Brain microvascular endothelial cell (primary cell): ENCODE measurements around the gene ZNF678.

ENCODE experiments used
- DNase-seq: peaks from one replicate; pipeline ENCODE4 v3.0.0-alpha.2; 2020
- H3K27ac ChIP-seq: fragments of 250-450 bp; sonication (Bioruptor Pico); 2 replicates; pipeline ENCODE4 v1.5.1; 2020; ENCODE audit warnings: mild to moderate bottlenecking, moderate library complexity
- H3K27me3 ChIP-seq: fragments of 250-450 bp; sonication (Bioruptor Pico); replicated peaks from 2 replicates; pipeline ENCODE4 v1.5.1; 2020; ENCODE audit warnings: mild to moderate bottlenecking
- H3K36me3 ChIP-seq: fragments of 250-450 bp; sonication (Bioruptor Pico); replicated peaks from 2 replicates; pipeline ENCODE4 v1.5.1; 2020; ENCODE audit warnings: mild to moderate bottlenecking
- H3K4me3 ChIP-seq: 2 replicates; pipeline ENCODE4 v1.5.1; 2011; ENCODE audit warnings: low read depth, mild to moderate bottlenecking, control low read depth, low read length, moderate library complexity
- in situ Hi-C: cut with HindIII; loops from 2 replicates; pipeline ENCODE4 v1.10.0; 2017; ENCODE audit warnings: low sequenced_read_pairs, low pct_ligation_motif_present
- TF ChIP-seq, protein P1 (sequence below): IDR thresholded peaks from 2 replicates; pipeline ENCODE4 v1.5.1; 2011; ENCODE audit warnings: low read depth, mild to moderate bottlenecking, moderate library complexity, low read length, control low read depth, inconsistent platforms; ENCODE audit errors: missing control alignments

ZNF678 gene

DNA sequence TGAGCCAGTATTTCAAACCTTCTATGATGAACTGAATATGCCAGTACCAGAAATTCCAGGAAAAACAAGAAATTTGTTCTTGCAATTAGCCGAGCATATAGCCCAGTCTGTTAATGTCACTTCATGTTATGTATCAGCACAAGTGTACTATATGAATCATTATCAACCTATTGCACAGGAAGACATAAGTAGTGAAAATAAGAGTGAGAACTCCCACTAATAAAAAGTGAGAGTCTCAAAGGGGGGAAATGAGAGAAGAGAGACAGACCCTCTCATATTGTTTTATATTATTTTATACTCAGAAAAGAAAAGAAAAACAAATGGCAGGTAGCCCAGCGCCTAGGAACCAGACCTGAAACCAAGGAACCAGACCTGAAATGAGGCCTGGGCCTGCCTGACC lies 155.6 kb downstream of the ZNF678 start:
- Histone ChIP-seq H3K27me3 (no peaks in the 10 kb centered on the region), H3K27ac (no peak overlapping the region), H3K4me3 (no peak overlapping the region), H3K36me3 (no peaks in the 10 kb centered on the region)
- TF ChIP-seq, protein P1, sequence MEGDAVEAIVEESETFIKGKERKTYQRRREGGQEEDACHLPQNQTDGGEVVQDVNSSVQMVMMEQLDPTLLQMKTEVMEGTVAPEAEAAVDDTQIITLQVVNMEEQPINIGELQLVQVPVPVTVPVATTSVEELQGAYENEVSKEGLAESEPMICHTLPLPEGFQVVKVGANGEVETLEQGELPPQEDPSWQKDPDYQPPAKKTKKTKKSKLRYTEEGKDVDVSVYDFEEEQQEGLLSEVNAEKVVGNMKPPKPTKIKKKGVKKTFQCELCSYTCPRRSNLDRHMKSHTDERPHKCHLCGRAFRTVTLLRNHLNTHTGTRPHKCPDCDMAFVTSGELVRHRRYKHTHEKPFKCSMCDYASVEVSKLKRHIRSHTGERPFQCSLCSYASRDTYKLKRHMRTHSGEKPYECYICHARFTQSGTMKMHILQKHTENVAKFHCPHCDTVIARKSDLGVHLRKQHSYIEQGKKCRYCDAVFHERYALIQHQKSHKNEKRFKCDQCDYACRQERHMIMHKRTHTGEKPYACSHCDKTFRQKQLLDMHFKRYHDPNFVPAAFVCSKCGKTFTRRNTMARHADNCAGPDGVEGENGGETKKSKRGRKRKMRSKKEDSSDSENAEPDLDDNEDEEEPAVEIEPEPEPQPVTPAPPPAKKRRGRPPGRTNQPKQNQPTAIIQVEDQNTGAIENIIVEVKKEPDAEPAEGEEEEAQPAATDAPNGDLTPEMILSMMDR, result no peak
- DNase-seq, result no peak
- in situ Hi-C loops, result no loop called here

DNA sequence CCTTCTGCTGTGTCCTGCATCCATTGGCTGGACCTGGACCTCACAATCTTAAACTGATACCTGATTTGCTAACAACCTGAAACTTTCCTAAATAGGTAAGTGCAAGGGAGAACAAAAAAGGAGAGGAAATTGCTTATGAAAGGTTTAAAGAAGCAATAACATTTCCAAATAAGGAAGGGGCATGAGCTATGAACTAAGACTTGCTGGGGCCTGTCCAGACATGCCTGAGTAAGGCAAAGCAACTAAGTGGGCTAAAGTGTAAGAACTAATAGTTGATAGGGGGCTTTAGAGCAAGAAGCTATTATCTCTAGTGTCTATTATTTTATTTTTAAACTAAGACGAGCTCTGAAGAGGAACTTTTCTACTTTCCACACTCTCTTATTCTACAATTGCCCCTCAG lies 160.1 kb downstream of the ZNF678 start:
- Histone ChIP-seq H3K27ac (no peak overlapping the region), H3K36me3 (no peaks in the 10 kb centered on the region), H3K4me3 (no peak overlapping the region), H3K27me3 (no peaks in the 10 kb centered on the region)
- DNase-seq, result no peak
- in situ Hi-C loops, result no loop called here
- TF ChIP-seq, protein P1, result no peak

DNA sequence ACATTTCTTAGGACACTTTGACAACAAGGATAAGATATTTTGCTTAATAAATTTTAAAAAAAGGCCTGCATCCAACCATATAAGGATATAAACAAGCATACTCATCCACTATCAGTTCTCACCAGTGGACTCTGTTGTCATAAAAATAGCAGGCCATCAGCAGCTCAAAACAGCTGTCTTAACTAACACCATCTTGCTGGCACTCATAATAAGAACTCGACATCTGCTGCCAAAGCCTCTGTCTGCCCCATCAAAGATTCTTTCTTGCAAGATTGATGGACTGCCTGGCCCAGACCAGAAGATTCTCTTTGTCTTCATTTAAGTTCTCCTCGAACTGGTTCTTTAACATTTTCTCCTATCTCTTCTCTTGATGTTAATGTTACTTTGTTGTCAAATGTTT lies 161.7 kb downstream of the ZNF678 start:
- TF ChIP-seq, protein P1, result no peak
- in situ Hi-C loops, result no loop called here
- H3K27ac ChIP-seq, result no peak overlapping the region
- H3K27me3 ChIP-seq, result no peaks in the 10 kb centered on the region
- DNase-seq, result no peak
- no peak overlapping the region for H3K4me3 ChIP-seq
- H3K36me3 ChIP-seq, result no peaks in the 10 kb centered on the region

DNA sequence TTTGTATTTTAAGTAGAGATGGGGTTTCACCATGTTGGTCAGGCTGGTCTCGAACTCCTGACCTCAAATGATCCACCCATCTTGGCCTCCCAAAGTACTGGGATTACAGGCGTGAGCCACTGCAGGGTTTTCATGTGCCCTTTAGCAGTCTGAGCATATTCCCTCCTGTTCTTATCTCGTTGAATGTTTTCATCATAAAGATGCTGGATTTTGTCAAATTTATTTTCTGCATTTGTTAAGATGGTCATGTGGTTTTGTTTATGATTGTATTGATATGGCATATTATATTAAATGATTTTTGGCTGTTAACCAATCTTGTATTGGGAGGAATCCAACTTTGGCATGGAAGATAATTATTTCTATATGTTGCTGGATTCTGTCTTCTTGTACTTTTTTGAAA lies 163.0 kb downstream of the ZNF678 start:
- no peak overlapping the region for H3K4me3 ChIP-seq
- peaks cover 7% of the 10 kb centered on the region for H3K36me3 ChIP-seq
- in situ Hi-C loops, result no loop called here
- H3K27me3 ChIP-seq, result no peaks in the 10 kb centered on the region
- DNase-seq, result no peak
- TF ChIP-seq, protein P1, result no peak
- no peak overlapping the region for H3K27ac ChIP-seq
